Measurements from ENCODE around the gene SIRT5.

DNA sequence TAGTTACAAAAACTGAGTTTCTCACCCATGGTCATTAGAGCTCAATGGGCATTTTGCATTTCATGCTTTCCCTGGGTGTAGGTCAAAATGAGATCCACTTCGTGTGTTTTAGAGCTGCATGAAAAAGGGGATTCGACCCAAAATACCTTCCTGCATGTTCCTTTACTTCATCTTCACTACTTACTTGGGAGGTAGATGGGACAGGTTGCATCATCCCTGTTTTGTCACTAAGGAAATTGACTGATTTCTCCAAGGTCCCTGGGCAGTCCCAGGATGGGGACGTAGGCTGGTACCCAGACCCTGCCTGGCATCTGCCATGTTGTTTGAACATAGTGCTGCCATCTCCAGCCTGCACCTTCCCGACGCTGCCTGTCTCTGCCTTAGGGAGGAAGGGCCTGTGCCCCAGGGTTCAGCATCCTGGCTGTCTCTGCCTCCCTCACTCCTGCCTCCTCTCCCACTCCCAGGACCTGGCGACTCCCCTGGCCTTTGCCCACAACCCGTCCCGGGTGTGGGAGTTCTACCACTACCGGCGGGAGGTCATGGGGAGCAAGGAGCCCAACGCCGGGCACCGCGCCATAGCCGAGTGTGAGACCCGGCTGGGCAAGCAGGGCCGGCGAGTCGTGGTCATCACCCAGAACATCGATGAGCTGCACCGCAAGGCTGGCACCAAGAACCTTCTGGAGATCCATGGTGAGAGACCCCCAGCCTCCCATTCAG is 17.0 kb downstream of the SIRT5 start:
- TF ChIP-seq POLR2AphosphoS5 (IDR thresholded peaks at IDR 0.05) (no peak), CTCF (IDR thresholded peaks at IDR 0.05) (no peak)

Data from gastroesophageal sphincter (tissue), 3 donors.